NCI-H1930 (cell line): ENCODE measurements around the gene ZNF653.
A peak's percentile ranks its signal among the peaks of the same experiment; 100 is the strongest.

Experiments used
- DNase-seq, 2 experiments: peaks; one replicate each; lab custom pipeline; 2025; lab: John Stamatoyannopoulos, UW

Gene ZNF653

GRCh38 chr19:11505504-11506100, at the start of gene ZNF653:
TSS of gene ZNF653 (minus strand) at chr19:11505839. CDS start at chr19:11505786, 53 bp downstream.
- DNase-seq, result peak; percentile 88 to 93

- DNase-seq, result no peak
Observed at GRCh38 chr19:11555246-11555645, 49.6 kb upstream of the ZNF653 start.

GRCh38 chr19:11554160-11554559, 48.5 kb upstream of the ZNF653 start:
- DNase-seq, result no peak

- DNase-seq, result no peak
Observed at GRCh38 chr19:11552666-11553372, 47.2 kb upstream of the ZNF653 start.

GRCh38 chr19:11551603-11552235, 46.1 kb upstream of the ZNF653 start:
- no peak for DNase-seq

- no peak for DNase-seq
Observed at GRCh38 chr19:11550265-11550664, 44.6 kb upstream of the ZNF653 start.

GRCh38 chr19:11549386-11549953, 43.8 kb upstream of the ZNF653 start:
- no peak for DNase-seq

- DNase-seq, result no peak
Observed at GRCh38 chr19:11547929-11548700, 42.5 kb upstream of the ZNF653 start.

- no peak for DNase-seq
Observed at GRCh38 chr19:11541238-11541637, 35.6 kb upstream of the ZNF653 start.

- no peak for DNase-seq
Observed at GRCh38 chr19:11540645-11541044, 35.0 kb upstream of the ZNF653 start.

- no peak for DNase-seq
Observed at GRCh38 chr19:11539495-11540365, 34.1 kb upstream of the ZNF653 start.

- no peak for DNase-seq
Observed at GRCh38 chr19:11538232-11539036, 32.8 kb upstream of the ZNF653 start, which contains the start of gene CNN1. TSS of gene CNN1 (plus strand) at chr19:11538851. CDS start at chr19:11538928, 77 bp downstream.

GRCh38 chr19:11535792-11536595, 30.4 kb upstream of the ZNF653 start:
- peak; percentile 63 to 89 for DNase-seq

- DNase-seq, result no peak
Observed at GRCh38 chr19:11534948-11535347, 29.3 kb upstream of the ZNF653 start.

- no peak for DNase-seq
Observed at GRCh38 chr19:11534538-11534937, 28.9 kb upstream of the ZNF653 start.

GRCh38 chr19:11530432-11530831, 24.8 kb upstream of the ZNF653 start:
- peak; percentile 88 to 91 for DNase-seq

GRCh38 chr19:11528551-11529341, 23.1 kb upstream of the ZNF653 start, which contains the start of gene ECSIT:
TSS of gene ECSIT (minus strand) at chr19:11529134. CDS start at chr19:11519170, 9,964 bp downstream.
- DNase-seq, result peak; percentile 86 to 87

GRCh38 chr19:11519138-11519537, 13.5 kb upstream of the ZNF653 start:
- no peak for DNase-seq
